ENCODE data around the gene NCOA5. TPM values are rescaled to one million over a fixed set of nuclear protein-coding genes. Genes with fewer than 3 reads are reported as not detected.

The NCOA5 gene
- total and polyA plus RNA-seq, 2 experiments from 2014 or later, result 8.4 to 22.8 TPM

GRCh38 chr20:46056970-46057855 lies 32.5 kb downstream of the NCOA5 start:
- H3K27ac ChIP-seq (ENCODE audit: low read depth), result no peak overlapping the region
- H3K79me2 ChIP-seq (replicated peaks; ENCODE audit: insufficient read depth), result no peaks in the 10 kb centered on the region
- peaks cover 68% of the 10 kb centered on the region for H3K27me3 ChIP-seq (ENCODE audit: insufficient read depth)
- no peaks in the 10 kb centered on the region for H3K9me2 ChIP-seq (ENCODE audit: insufficient read depth)
- H3K4me3 ChIP-seq, result peak overlapping the region; percentile 68
- DNase-seq (ENCODE audit: low spot score) (peak; percentile 87), ATAC-seq (peak; percentile 45)
- no peak overlapping the region for H2AFZ ChIP-seq
- peaks cover 7% of the 10 kb centered on the region; the same call in 1 of the 2 replicates for H3K36me3 ChIP-seq (ENCODE audit: insufficient read depth)
- peak overlapping the region; percentile 57 for H3K4me3 Mint-ChIP-seq
- no peak overlapping the region for H3K27ac Mint-ChIP-seq
- H3K4me1 ChIP-seq (ENCODE audit: insufficient read depth), result peaks cover 22% of the 10 kb centered on the region
- no peaks in the 10 kb centered on the region for H3K9me3 Mint-ChIP-seq
- H3K4me2 ChIP-seq, result peak overlapping the region; percentile 96
- peaks cover 60% of the 10 kb centered on the region for H3K27me3 Mint-ChIP-seq (ENCODE audit: insufficient read depth, low read depth, poor library complexity)
- peaks cover 26% of the 10 kb centered on the region for H3K4me1 Mint-ChIP-seq
- peaks cover 18% of the 10 kb centered on the region for H4K20me1 ChIP-seq (replicated peaks; ENCODE audit: insufficient read depth)
- H3K36me3 Mint-ChIP-seq (ENCODE audit: low read depth), result peaks cover 17% of the 10 kb centered on the region
- TF ChIP-seq STAT1 (IDR thresholded peaks at IDR 0.05; ENCODE audit: unreplicated experiment) (no peak), REST (IDR thresholded peaks at IDR 0.05; ENCODE audit: unreplicated experiment) (peak; percentile 94), POLR2AphosphoS5 (IDR thresholded peaks at IDR 0.05; ENCODE audit: low read depth) (no peak), CTCF (conservative IDR thresholded peaks at IDR 0.05; ENCODE audit: low read depth in 2 of 2) (no peak)
- H3F3A ChIP-seq (replicated peaks; ENCODE audit: low read depth), result peaks cover 15% of the 10 kb centered on the region

GRCh38 chr20:46056027-46056833 lies 33.5 kb downstream of the NCOA5 start:
- Mint-ChIP-seq H3K27me3 (ENCODE audit: insufficient read depth, low read depth, poor library complexity) (peaks cover 60% of the 10 kb centered on the region), H3K9me3 (no peaks in the 10 kb centered on the region), H3K36me3 (ENCODE audit: low read depth) (peaks cover 7% of the 10 kb centered on the region), H3K27ac (no peak overlapping the region), H3K4me3 (no peak overlapping the region), H3K4me1 (peaks cover 24% of the 10 kb centered on the region)
- H2AFZ ChIP-seq, result no peak overlapping the region
- H3K27me3 ChIP-seq (ENCODE audit: insufficient read depth), result peaks cover 68% of the 10 kb centered on the region
- no peak overlapping the region for H3K4me2 ChIP-seq
- no peak for DNase-seq (ENCODE audit: low spot score)
- no peak overlapping the region for H3K27ac ChIP-seq (ENCODE audit: low read depth)
- peaks cover 18% of the 10 kb centered on the region for H4K20me1 ChIP-seq (replicated peaks; ENCODE audit: insufficient read depth)
- no peaks in the 10 kb centered on the region for H3K9me2 ChIP-seq (ENCODE audit: insufficient read depth)
- no peaks in the 10 kb centered on the region for H3K36me3 ChIP-seq (ENCODE audit: insufficient read depth)
- no peaks in the 10 kb centered on the region for H3K79me2 ChIP-seq (replicated peaks; ENCODE audit: insufficient read depth)
- H3K4me1 ChIP-seq (ENCODE audit: insufficient read depth), result peaks cover 21% of the 10 kb centered on the region
- H3F3A ChIP-seq (replicated peaks; ENCODE audit: low read depth), result peaks cover 11% of the 10 kb centered on the region
- TF ChIP-seq EZH2 (IDR thresholded peaks at IDR 0.05; ENCODE audit: low read depth, unreplicated experiment) (no peak), CTCF (conservative IDR thresholded peaks at IDR 0.05; ENCODE audit: low read depth in 2 of 2) (no peak)
- ATAC-seq, result no peak
- H3K4me3 ChIP-seq, result no peak overlapping the region
